ENCODE data around the gene STAC2.

The STAC2 gene

GRCh38 chr17:39218906-39219305 lies 6.8 kb downstream of the STAC2 start:
- H3K4me3 ChIP-seq (ENCODE audit: low read depth, low read length), result no peak overlapping the region
- TF ChIP-seq CTCF (IDR thresholded peaks at IDR 0.05; ENCODE audit: control insufficient read depth, extremely low read depth, insufficient read depth), result no peak
- DNase-seq (ENCODE audit: low read depth), result no peak

DNA sequence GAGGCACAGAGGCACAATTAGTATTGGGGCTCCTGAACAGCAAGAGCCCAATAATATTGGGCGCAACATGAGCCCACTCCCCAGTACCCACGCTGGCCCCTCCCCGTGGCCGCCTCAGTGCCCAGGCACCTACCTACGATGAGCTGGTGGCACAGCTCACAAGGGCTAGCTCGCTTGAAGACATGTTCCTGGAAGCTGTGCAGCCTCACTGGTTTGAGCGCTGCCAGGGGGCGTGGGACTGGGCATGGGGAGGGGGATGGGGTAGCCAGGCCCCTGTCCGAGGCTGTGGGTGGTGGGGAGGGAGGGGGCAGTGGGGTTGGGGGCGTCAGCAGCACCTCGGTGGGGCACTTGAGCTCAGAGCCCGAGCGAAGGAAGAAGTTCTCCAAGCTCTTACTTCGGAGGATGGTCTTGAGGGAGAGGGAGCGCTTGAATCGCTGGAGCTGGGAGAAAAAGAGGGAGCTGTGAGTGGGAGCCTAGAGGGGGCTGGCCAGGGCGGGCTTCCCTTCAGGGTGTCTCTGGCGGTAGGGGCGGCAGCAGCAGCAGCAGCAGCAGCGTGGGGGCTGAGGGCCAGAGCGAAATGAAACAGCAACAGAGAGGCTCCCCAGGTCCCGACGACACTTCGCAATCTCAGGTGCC lies 7.9 kb downstream of the STAC2 start:
- no peak overlapping the region for H3K4me3 ChIP-seq (ENCODE audit: low read depth, low read length)
- TF ChIP-seq CTCF (IDR thresholded peaks at IDR 0.05; ENCODE audit: control insufficient read depth, extremely low read depth, insufficient read depth), result no peak
- DNase-seq (ENCODE audit: low read depth), result no peak

GRCh38 chr17:39213852-39214251 lies 11.9 kb downstream of the STAC2 start:
- H3K4me3 ChIP-seq (ENCODE audit: low read depth, low read length), result no peak overlapping the region
- no peak for DNase-seq (ENCODE audit: low read depth)
- no peak for TF ChIP-seq CTCF (IDR thresholded peaks at IDR 0.05; ENCODE audit: control insufficient read depth, extremely low read depth, insufficient read depth)

- TF ChIP-seq CTCF (IDR thresholded peaks at IDR 0.05; ENCODE audit: control insufficient read depth, extremely low read depth, insufficient read depth), result no peak
- DNase-seq (ENCODE audit: low read depth), result no peak
- H3K4me3 ChIP-seq (ENCODE audit: low read depth, low read length), result no peak overlapping the region
These were observed 12.8 kb downstream of the STAC2 start for GRCh38 chr17:39212841-39213480.

DNA sequence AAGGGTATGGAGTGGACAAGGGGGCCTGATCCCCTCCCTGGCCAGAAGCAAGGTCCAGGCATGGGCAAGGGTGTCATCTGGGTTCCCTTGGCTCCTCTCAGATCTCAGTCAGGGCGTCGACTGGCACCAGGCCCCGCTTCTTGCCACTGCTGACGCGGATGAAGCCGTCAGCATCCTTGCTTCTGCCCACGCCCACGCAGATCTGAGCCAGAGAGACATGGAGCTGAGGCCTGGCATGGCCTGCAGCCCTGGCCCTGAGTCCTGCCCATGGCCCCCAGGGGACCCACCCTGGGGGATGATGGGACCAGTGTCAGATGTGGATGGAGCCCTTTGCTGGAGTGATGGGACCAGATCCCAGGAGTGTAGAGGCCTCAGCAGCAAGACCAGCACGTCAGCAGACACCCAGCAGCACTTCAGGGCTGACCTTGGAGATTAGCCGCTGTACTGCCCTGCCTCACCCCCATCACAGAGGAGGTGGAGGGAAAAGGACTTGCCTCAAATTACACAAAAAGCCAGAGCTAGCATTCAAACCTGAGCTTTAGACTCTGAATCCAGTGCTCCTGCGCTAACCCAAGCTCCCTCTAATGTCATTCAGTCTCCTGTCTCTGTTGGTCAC lies 13.4 kb downstream of the STAC2 start:
- no peak for DNase-seq (ENCODE audit: low read depth)
- H3K4me3 ChIP-seq (ENCODE audit: low read depth, low read length), result no peak overlapping the region
- no peak for TF ChIP-seq CTCF (IDR thresholded peaks at IDR 0.05; ENCODE audit: control insufficient read depth, extremely low read depth, insufficient read depth)

- H3K4me3 ChIP-seq (ENCODE audit: low read depth, low read length), result no peak overlapping the region
- no peak for DNase-seq (ENCODE audit: low read depth)
- TF ChIP-seq CTCF (IDR thresholded peaks at IDR 0.05; ENCODE audit: control insufficient read depth, extremely low read depth, insufficient read depth), result no peak
These were observed 15.7 kb downstream of the STAC2 start for GRCh38 chr17:39210093-39210434.
